Adrenal gland (tissue), 12 donors: ENCODE data around the gene LMX1B. TPM values are rescaled to one million over a fixed set of nuclear protein-coding genes. Genes with fewer than 3 reads are reported as not detected.

Experiments used
- DNase-seq, 7 donors: peaks; one replicate each; pipeline ENCODE4 v3.0.0-alpha.2; 2019 to 2020
- H3K27ac ChIP-seq, 5 donors: fragments of 200-600 bp; sonication (generic) in 4 of 5; 1 replicate in 3 of 5; 2 replicates in 2 of 5; pipeline versions ENCODE4 v1.5.1 to v1.8.0; 2016 to 2020; ENCODE audit warnings: mild to moderate bottlenecking in 1 of 5
- H3K27me3 ChIP-seq: fragments of 200-600 bp; 2 replicates; pipeline ENCODE4 v1.8.0; 2021
- H3K36me3 ChIP-seq, 2 donors: fragments of 200-600 bp; replicated peaks in 1 of 2; 1 replicate in 1 of 2; 2 replicates in 1 of 2; pipeline versions ENCODE4 v1.5.1 to v1.8.0; 2018 to 2022
- H3K4me1 ChIP-seq, 2 donors: fragments of 200-600 bp; replicated peaks in 1 of 2; 1 replicate in 1 of 2; 2 replicates in 1 of 2; pipeline versions ENCODE4 v1.5.1 to v1.8.0; 2018 to 2021
- H3K4me3 ChIP-seq, 4 donors: fragments of 200-600 bp; sonication (generic) in 3 of 4; one replicate each; pipeline ENCODE4 v1.5.1; 2016 to 2018
- H3K9me3 ChIP-seq, 3 donors: fragments of 200-600 bp; sonication (generic) in 1 of 3; replicated peaks in 1 of 3; 1 replicate in 2 of 3; 2 replicates in 1 of 3; pipeline versions ENCODE4 v1.5.1 to v1.8.0; 2016 to 2021
- CTCF ChIP-seq, 6 experiments: fragments of 450-650 bp in 4 of 6; fragments of 200-600 bp in 2 of 6; sonication (generic) in 1 of 6; IDR thresholded peaks; 1 replicate in 5 of 6; 2 replicates in 1 of 6; pipeline versions ENCODE4 v1.5.1 to v1.8.0; 2016 to 2021; ENCODE audit warnings: antibody characterized with exemption in 6 of 6, mild to moderate bottlenecking in 2 of 6, moderate library complexity in 1 of 6
- POLR2A ChIP-seq, 2 donors: fragments of 450-650 bp; IDR thresholded peaks; one replicate each; pipeline ENCODE4 v1.6.1; 2017; ENCODE audit warnings: antibody characterized with exemption in 2 of 2, mild to moderate bottlenecking in 2 of 2, moderate library complexity in 1 of 2
- WGBS, 4 donors: extraction: QIAGEN DNeasy Blood & Tissue Kit in 2 of 4; methylation state at CpG; one replicate each; pipeline versions ENCODE4 v1.1.5 to v1.1.7; 2013 to 2017; 5-methylcytosine and 5-hydroxymethylcytosine counted together
- intact Hi-C, 2 donors: fragments of 100-400 bp; cut with DNase I; formaldehyde crosslinking; loops; one replicate each; pipeline versions ENCODE4 v1.14.1 to v1.15.0; 2022 to 2023
- polyA plus RNA-seq, 3 donors: library from polyadenylated mRNA; stranded (reverse); fragments of 200-250 nt in 2 of 3; fragments of 350-450 nt in 1 of 3; fragmentation: Illumina TruSeq in 1 of 3; extraction: RNeasy Lipid Tissue Mini Kit (QIAGEN cat#74804) in 1 of 3; gene quantifications; one replicate each; pipeline ENCODE4 v1.2.3, GENCODE V29; 2013 to 2014
- total RNA-seq, 9 donors: library from RNA; depleted of rRNA in 4 of 9; stranded (reverse); fragments of >200 nt in 4 of 9; fragments of 120-200 nt in 1 of 9; fragmentation: NEBNext Ultra II Directional in 1 of 9; extraction: Animal tissue kit (Norgen Biotek cat#: 25700) in 1 of 9; gene quantifications; one replicate each; pipeline versions ENCODE4 v1.1.0 to v1.2.4, GENCODE V29; 2013 to 2023
- donor health status: healthy with polysubstance abuse.
- donor health status: Bipolar disorder and iron deficiency.
- donor health status: DM: yes; HTN: yes; CAD: no.
- donor health status: DM: no; HTN: no; CAD: no.
- donor health status: DM: no; HTN: no; CAD: no.
- donor health status: DM: yes; HTN: yes; CAD: no.

Gene LMX1B
- total and polyA plus RNA-seq, 12 donors = under 0.01 to 0.07 TPM; not detected in 10

- no peak overlapping the region for H3K4me3 ChIP-seq
- WGBS, 4 donors = 23 to 39% (median 34%) methylated on average over 15 to 16 of the region's 16 CpGs
- intact Hi-C loops = no loop called here
- H3K27me3 ChIP-seq = peaks cover 31% of the 10 kb centered on the region
- no peaks in the 10 kb centered on the region for H3K36me3 ChIP-seq
- H3K4me1 ChIP-seq = no peaks in the 10 kb centered on the region
- DNase-seq = no peak
- TF ChIP-seq POLR2A (IDR thresholded peaks at IDR 0.05) (no peak), CTCF (IDR thresholded peaks at IDR 0.05) (no peak)
- H3K27ac ChIP-seq = no peak overlapping the region
- no peaks in the 10 kb centered on the region for H3K9me3 ChIP-seq
Measured at GRCh38 chr9:126643945-126644527, 30.3 kb downstream of the LMX1B start.

- Histone ChIP-seq H3K27me3 (peaks cover 31% of the 10 kb centered on the region), H3K27ac (no peak overlapping the region), H3K36me3 (no peaks in the 10 kb centered on the region), H3K4me3 (no peak overlapping the region), H3K9me3 (no peaks in the 10 kb centered on the region), H3K4me1 (no peaks in the 10 kb centered on the region)
- WGBS, 4 donors = 67 to 88% (median 71%) methylated on average over 4 of the region's 4 CpGs
- DNase-seq = no peak
- intact Hi-C loops = no loop called here
- TF ChIP-seq CTCF (IDR thresholded peaks at IDR 0.05) (no peak), POLR2A (IDR thresholded peaks at IDR 0.05) (no peak)
Measured at GRCh38 chr9:126646162-126646561, 32.4 kb downstream of the LMX1B start.

- DNase-seq = peak in 2 of 7 donors; percentile 22 to 24
- no peak overlapping the region for H3K4me3 ChIP-seq
- H3K27me3 ChIP-seq = peaks cover 35% of the 10 kb centered on the region
- no peaks in the 10 kb centered on the region for H3K4me1 ChIP-seq
- intact Hi-C loops = no loop called here
- H3K9me3 ChIP-seq = no peaks in the 10 kb centered on the region
- WGBS, 4 donors = 66 to 78% (median 67%) methylated on average over 13 to 16 of the region's 16 CpGs
- TF ChIP-seq CTCF (IDR thresholded peaks at IDR 0.05) = no peak
- no peak for TF ChIP-seq POLR2A (IDR thresholded peaks at IDR 0.05)
- no peak overlapping the region for H3K27ac ChIP-seq
- H3K36me3 ChIP-seq = no peaks in the 10 kb centered on the region
Measured at GRCh38 chr9:126647585-126648411, 34.1 kb downstream of the LMX1B start.

GRCh38 chr9:126649477-126649876, 35.7 kb downstream of the LMX1B start:
- 84 to 93% (median 89%) methylated on average over 3 of the region's 3 CpGs for WGBS, 4 donors
- Histone ChIP-seq H3K27ac (no peak overlapping the region), H3K27me3 (peaks cover 32% of the 10 kb centered on the region), H3K36me3 (no peaks in the 10 kb centered on the region), H3K4me3 (no peak overlapping the region), H3K9me3 (no peaks in the 10 kb centered on the region), H3K4me1 (no peaks in the 10 kb centered on the region)
- TF ChIP-seq POLR2A (IDR thresholded peaks at IDR 0.05) (no peak), CTCF (IDR thresholded peaks at IDR 0.05) (no peak)
- intact Hi-C loops = no loop called here
- DNase-seq = no peak
